ENCODE measurements around the gene SERGEF.
A peak's percentile ranks its signal among the peaks of the same experiment; 100 is the strongest.

Gene SERGEF

GRCh38 chr11:18016789-18017188, 3.9 kb upstream of the SERGEF start:
- DNase-seq (ENCODE audit: low read depth in 1 of 2, low spot score in 1 of 2), result no peak
- TF ChIP-seq GABPA (IDR thresholded peaks at IDR 0.05; ENCODE audit: low read depth) (no peak), CTCF (IDR thresholded peaks at IDR 0.05; ENCODE audit: insufficient read depth, low read length) (no peak)
- no peak overlapping the region for H3K4me3 ChIP-seq (replicated peaks; ENCODE audit: insufficient read depth, low read length)
- H3K27ac ChIP-seq (replicated peaks), result no peak overlapping the region
- H3K27me3 ChIP-seq (ENCODE audit: insufficient read depth, poor library complexity, severe bottlenecking), result no peaks in the 10 kb centered on the region

GRCh38 chr11:18014876-18015275, 2.0 kb upstream of the SERGEF start:
- DNase-seq (ENCODE audit: low read depth in 1 of 2, low spot score in 1 of 2), result no peak
- H3K4me3 ChIP-seq (replicated peaks; ENCODE audit: insufficient read depth, low read length), result no peak overlapping the region
- TF ChIP-seq GABPA (IDR thresholded peaks at IDR 0.05; ENCODE audit: low read depth) (no peak), POLR2AphosphoS5 (IDR thresholded peaks at IDR 0.05; ENCODE audit: low read depth) (no peak), SPI1 (IDR thresholded peaks at IDR 0.05; ENCODE audit: borderline replicate concordance, low read depth) (no peak), REST (IDR thresholded peaks at IDR 0.05; ENCODE audit: insufficient replicate concordance, low read depth) (no peak), CTCF (IDR thresholded peaks at IDR 0.05; ENCODE audit: insufficient read depth, low read length) (no peak)
- H3K27ac ChIP-seq (replicated peaks), result no peak overlapping the region
- H3K27me3 ChIP-seq (ENCODE audit: insufficient read depth, poor library complexity, severe bottlenecking), result no peaks in the 10 kb centered on the region

GRCh38 chr11:18013790-18014507, 1.1 kb upstream of the SERGEF start:
- DNase-seq (ENCODE audit: low read depth in 1 of 2, low spot score in 1 of 2), result no peak
- Histone ChIP-seq H3K27ac (replicated peaks) (peak overlapping the region; percentile 60; the same call in 1 of the 2 replicates), H3K27me3 (ENCODE audit: insufficient read depth, poor library complexity, severe bottlenecking) (no peaks in the 10 kb centered on the region), H3K4me3 (replicated peaks; ENCODE audit: insufficient read depth, low read length) (peak overlapping the region; percentile 61)
- TF ChIP-seq CTCF (IDR thresholded peaks at IDR 0.05; ENCODE audit: insufficient read depth, low read length) (no peak), SPI1 (IDR thresholded peaks at IDR 0.05; ENCODE audit: borderline replicate concordance, low read depth) (no peak), GABPA (IDR thresholded peaks at IDR 0.05; ENCODE audit: low read depth) (no peak), REST (IDR thresholded peaks at IDR 0.05; ENCODE audit: insufficient replicate concordance, low read depth) (no peak), POLR2AphosphoS5 (IDR thresholded peaks at IDR 0.05; ENCODE audit: low read depth) (no peak)

All from HL-60 (cell line).